Panc1 (cell line): ENCODE results near the gene PDCD1. TPM values are rescaled to one million over a fixed set of nuclear protein-coding genes. Genes with fewer than 3 reads are reported as not detected.

Experiments used
- ATAC-seq: fragments of 200-7000 bp; cut with Tn5 transposase; 2 replicates; pipeline ENCODE4 v1.9.1; 2020; ENCODE audit warnings: mild to moderate bottlenecking, moderate library complexity
- BruUV-seq: library from RNA; stranded (reverse); fragments of 400-500 nt; replicated peaks from 2 replicates; lab custom pipeline; 2021; lab: Mats Ljungman, UMichigan
- CTCF ChIA-PET: fragments of 300-600 bp; sonication (Branson Sonifier 250); formaldehyde crosslinking; loops from one replicate; lab custom pipeline; 2022; ENCODE audit warnings: antibody characterized with exemption; lab: Charles Lee
- POLR2A ChIA-PET: fragments of 300-600 bp; sonication (Branson Sonifier 250); formaldehyde crosslinking; loops from one replicate; lab custom pipeline; 2022; ENCODE audit warnings: antibody characterized with exemption; lab: Charles Lee
- DNase-seq: peaks from one replicate; pipeline ENCODE4 v3.0.0-alpha.2; 2010; ENCODE audit warnings: low read depth, low spot score
- H3K27ac ChIP-seq: 2 replicates; pipeline ENCODE4 v1.5.1; 2011; ENCODE audit warnings: mild to moderate bottlenecking, low read length, inconsistent platforms
- H3K27me3 ChIP-seq: fragments of 200-500 bp; sonication (Bioruptor generic); 2 replicates; pipeline ENCODE4 v1.6.0; 2014; ENCODE audit warnings: low read length, inconsistent platforms; ENCODE audit not compliant: control insufficient read depth, insufficient read depth
- H3K36me3 ChIP-seq: fragments of 200-500 bp; sonication (Bioruptor generic); 2 replicates; pipeline ENCODE4 v1.5.1; 2014; ENCODE audit warnings: inconsistent platforms, mild to moderate bottlenecking, low read length, moderate library complexity; ENCODE audit not compliant: control insufficient read depth, insufficient read depth
- H3K4me1 ChIP-seq: 2 replicates; pipeline ENCODE4 v1.5.1; 2011; ENCODE audit warnings: inconsistent platforms, mild to moderate bottlenecking, low read length, moderate library complexity; ENCODE audit not compliant: control insufficient read depth, insufficient read depth
- H3K4me3 ChIP-seq, 2 experiments: 2 replicates each; pipeline ENCODE4 v1.5.1; 2011 to 2012; ENCODE audit warnings: low read depth in 2 of 2, low read length in 2 of 2, mild to moderate bottlenecking in 2 of 2, inconsistent platforms in 1 of 2, moderate library complexity in 1 of 2
- H3K9me3 ChIP-seq: fragments of 200-500 bp; sonication (Bioruptor generic); 2 replicates; pipeline ENCODE4 v1.5.1; 2014; ENCODE audit warnings: low read depth, mild to moderate bottlenecking, inconsistent platforms, low read length, moderate library complexity; ENCODE audit not compliant: control insufficient read depth, insufficient read depth
- POLR2AphosphoS5 ChIP-seq: IDR thresholded peaks from 2 replicates; pipeline ENCODE4 v1.6.1; 2012; ENCODE audit warnings: mild to moderate bottlenecking, low read depth, low read length, moderate library complexity
- REST ChIP-seq, 2 experiments: IDR thresholded peaks; 2 replicates each; pipeline ENCODE4 v1.6.1; 2011 to 2012; ENCODE audit warnings: low read depth in 2 of 2, control low read depth in 1 of 2, low read length in 1 of 2, mild to moderate bottlenecking in 1 of 2, moderate library complexity in 1 of 2; ENCODE audit not compliant: insufficient read depth in 1 of 2
- SIN3A ChIP-seq: IDR thresholded peaks from 2 replicates; pipeline ENCODE4 v1.6.1; 2012; ENCODE audit warnings: low read depth, mild to moderate bottlenecking, low read length, moderate library complexity, borderline replicate concordance; ENCODE audit not compliant: insufficient read depth
- TCF7L2 ChIP-seq: IDR thresholded peaks from 2 replicates; pipeline ENCODE4 v1.6.1; 2011; ENCODE audit warnings: mild to moderate bottlenecking, low read depth, low read length, inconsistent platforms
- in situ Hi-C: cut with HindIII; loops from 2 replicates; pipeline ENCODE4 v1.10.0; 2016; ENCODE audit warnings: low sequenced_read_pairs, low pct_unique_long_range_greater_than_20kb
- intact Hi-C: fragments of 100-400 bp; cut with micrococcal nuclease; formaldehyde crosslinking; loops from one replicate; pipeline ENCODE4 v1.10.0; 2022; ENCODE audit not compliant: unreplicated experiment
- total RNA-seq: library from RNA; stranded (reverse); gene quantifications from one replicate; pipeline ENCODE4 v1.2.1, GENCODE V29; 2021; ENCODE audit not compliant: unreplicated experiment
- TF ChIP-seq, protein P1 (sequence below): fragments of 450-650 bp; IDR thresholded peaks from 2 replicates; pipeline ENCODE4 v1.5.1; 2017; ENCODE audit warnings: mild to moderate bottlenecking

The PDCD1 gene
- total RNA-seq, 1 experiment from 2014 or later: 0.15 TPM

DNA sequence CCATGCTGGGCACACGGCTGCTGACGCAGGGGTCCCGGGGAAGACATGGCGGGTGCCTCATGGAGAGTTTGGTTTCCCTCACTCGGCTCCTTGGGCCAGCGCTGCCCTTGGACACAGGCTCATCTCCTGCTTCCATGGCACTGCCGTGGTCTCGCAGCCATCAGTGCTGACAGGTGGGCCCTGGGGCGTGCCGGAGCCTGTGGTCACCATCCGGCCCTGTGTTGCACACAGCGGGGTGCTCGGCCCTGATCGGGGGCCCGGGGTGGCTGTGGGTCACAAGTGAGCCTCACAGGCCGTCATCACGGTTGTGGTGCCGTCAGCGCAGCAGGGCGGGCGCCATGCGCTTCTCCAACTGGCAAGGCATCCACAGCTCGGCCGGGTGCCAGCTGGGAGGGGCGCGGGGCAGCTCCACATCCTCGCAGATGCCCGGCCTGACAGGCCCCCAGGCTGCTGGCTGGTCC is 11.4 kb upstream of the PDCD1 start:
- no peaks in the 10 kb centered on the region for H3K27me3 ChIP-seq
- intact Hi-C loops: loop anchor here (10.0 kb wide), 1 partner anchor 135 kb away; the partner anchor contains the start of gene D2HGDH

DNA sequence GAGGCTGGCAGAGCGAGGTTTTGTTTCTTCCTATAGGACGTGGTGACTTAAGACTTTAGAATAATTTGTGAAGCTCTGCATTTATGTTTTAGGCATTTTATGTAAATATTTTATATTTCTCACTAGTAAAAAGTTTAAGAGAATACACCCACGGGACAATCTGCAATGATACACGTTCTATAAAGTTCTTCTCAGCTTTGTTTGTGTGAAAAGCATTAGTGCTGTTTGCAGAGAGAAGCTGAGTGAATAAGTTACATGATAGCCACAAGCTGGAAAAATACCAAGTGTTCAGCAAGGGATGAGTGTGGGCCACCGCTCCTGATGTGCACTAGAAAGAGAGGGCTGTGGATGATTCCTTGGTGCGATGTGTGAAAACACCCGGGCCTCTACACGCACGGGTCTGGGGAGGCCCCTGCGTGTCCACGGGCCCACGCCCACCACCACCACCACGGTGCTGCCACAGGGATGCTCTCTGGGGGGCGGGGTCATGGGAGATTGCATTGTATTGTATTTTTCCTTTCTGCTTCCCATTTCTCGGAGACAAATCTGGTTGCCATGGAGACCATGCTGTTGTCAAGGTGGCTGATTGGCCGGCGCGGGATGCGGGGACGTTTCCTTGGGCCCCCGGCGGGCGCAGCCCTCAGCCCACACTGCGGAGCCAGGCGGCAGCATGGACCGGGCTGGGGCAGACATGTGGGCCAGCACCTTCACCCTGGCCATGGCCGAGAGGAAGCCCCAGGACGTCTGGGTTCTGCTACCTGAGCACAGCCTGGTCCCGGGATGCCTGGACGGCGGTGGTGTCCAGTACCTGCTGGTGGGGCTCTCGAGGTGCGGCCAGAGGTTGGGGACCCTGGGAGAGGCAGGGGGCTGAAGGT is 10.6 kb upstream of the PDCD1 start, which contains the start of gene RTP5:
Gene RTP5, plus strand, starts transcription at position 643 of the 875 bp plus-strand sequence. Its CDS starts 28 bp downstream, at position 671.
- Histone ChIP-seq H3K27ac (no peak within 1 kb of the TSS), H3K36me3 (no peaks in the 10 kb centered on the region), H3K27me3 (no peaks in the 10 kb centered on the region), H3K4me3 (no peak within 1 kb of the TSS), H3K9me3 (no peaks in the 10 kb centered on the region), H3K4me1 (peaks cover 9% of the 10 kb centered on the region; the same call in 1 of the 2 replicates)
- POLR2A ChIA-PET: no interaction called here
- DNase-seq: no peak
- TF ChIP-seq, protein P1, sequence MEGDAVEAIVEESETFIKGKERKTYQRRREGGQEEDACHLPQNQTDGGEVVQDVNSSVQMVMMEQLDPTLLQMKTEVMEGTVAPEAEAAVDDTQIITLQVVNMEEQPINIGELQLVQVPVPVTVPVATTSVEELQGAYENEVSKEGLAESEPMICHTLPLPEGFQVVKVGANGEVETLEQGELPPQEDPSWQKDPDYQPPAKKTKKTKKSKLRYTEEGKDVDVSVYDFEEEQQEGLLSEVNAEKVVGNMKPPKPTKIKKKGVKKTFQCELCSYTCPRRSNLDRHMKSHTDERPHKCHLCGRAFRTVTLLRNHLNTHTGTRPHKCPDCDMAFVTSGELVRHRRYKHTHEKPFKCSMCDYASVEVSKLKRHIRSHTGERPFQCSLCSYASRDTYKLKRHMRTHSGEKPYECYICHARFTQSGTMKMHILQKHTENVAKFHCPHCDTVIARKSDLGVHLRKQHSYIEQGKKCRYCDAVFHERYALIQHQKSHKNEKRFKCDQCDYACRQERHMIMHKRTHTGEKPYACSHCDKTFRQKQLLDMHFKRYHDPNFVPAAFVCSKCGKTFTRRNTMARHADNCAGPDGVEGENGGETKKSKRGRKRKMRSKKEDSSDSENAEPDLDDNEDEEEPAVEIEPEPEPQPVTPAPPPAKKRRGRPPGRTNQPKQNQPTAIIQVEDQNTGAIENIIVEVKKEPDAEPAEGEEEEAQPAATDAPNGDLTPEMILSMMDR: no peak
- TF ChIP-seq SIN3A (no peak), TCF7L2 (no peak)
- intact Hi-C loops (no loop called here), in situ Hi-C loops (no loop called here)
- BruUV-seq: no TSS peak
- CTCF ChIA-PET: interaction anchor here (0.6 kb wide), 1 partner anchor 211 kb away, joined by 3 read pairs; no protein-coding TSS in a partner anchor
- no peak for ATAC-seq

More for the DNA sequence above, 11.4 kb upstream of the PDCD1 start:
- ATAC-seq (no peak), DNase-seq (no peak)
- Histone ChIP-seq H3K27ac (no peak overlapping the region), H3K9me3 (no peaks in the 10 kb centered on the region), H3K36me3 (no peaks in the 10 kb centered on the region), H3K4me1 (peaks cover 9% of the 10 kb centered on the region; the same call in 1 of the 2 replicates), H3K4me3 (no peak overlapping the region)
- no TSS peak for BruUV-seq
- in situ Hi-C loops: no loop called here
- CTCF ChIA-PET: no interaction called here
- TF ChIP-seq TCF7L2 (no peak), POLR2AphosphoS5 (no peak), SIN3A (no peak), REST (IDR thresholded peaks at IDR 0.05; ENCODE audit: insufficient read depth in 1 of 2, low read depth in 2 of 2, low read length in 1 of 2) (no peak)
- TF ChIP-seq, protein P1: no peak
- POLR2A ChIA-PET: no interaction called here
